HCT116 (cell line): Measurements from ENCODE around the gene TMPRSS9. TPM values are rescaled to one million over a fixed set of nuclear protein-coding genes. Genes with fewer than 3 reads are reported as not detected.

Source experiments
- CTCF ChIP-seq, 3 experiments: fragments of 200-600 bp in 1 of 3; sonication (generic) in 1 of 3; IDR thresholded peaks in 2 of 3; conservative IDR thresholded peaks in 1 of 3; 2 replicates each; pipeline ENCODE4 v1.5.1; 2012 to 2017; ENCODE audit warnings: low read depth in 2 of 3, low read length in 2 of 3, antibody characterized with exemption in 1 of 3, borderline replicate concordance in 1 of 3, control low read depth in 1 of 3, mild to moderate bottlenecking in 1 of 3, mixed read lengths in 1 of 3, mixed run types in 1 of 3, moderate library complexity in 1 of 3; ENCODE audit not compliant: insufficient read depth in 1 of 3
- microRNA-seq: library from miRNA; unstranded; fragments of <30 nt; microRNA quantifications from one replicate; pipeline ENCODE4, GENCODE V29; 2016; ENCODE audit warnings: borderline number of aligned reads
- total RNA-seq: library from RNA; stranded (reverse); gene quantifications from one replicate; pipeline ENCODE4 v1.2.1, GENCODE V29; 2021; ENCODE audit not compliant: unreplicated experiment

TMPRSS9 gene
- total RNA-seq, 1 experiment from 2014 or later, result not detected

GRCh38 chr19:2475018-2475701 lies 115.1 kb downstream of the TMPRSS9 start (continued):
- TF ChIP-seq CTCF (IDR thresholded peaks at IDR 0.05 in 2 of 3, conservative IDR thresholded peaks at IDR 0.05 in 1 of 3; ENCODE audit: borderline replicate concordance in 1 of 3, insufficient read depth in 1 of 3, low read depth in 2 of 3, low read length in 2 of 3), result no peak

Small RNA genes lying within 50 kb of the gene (microRNA-seq; reads per million reads assigned to microRNA genes)
- 2.0 reads per million for gene MIR7108

Other genes starting within 250 kb of the TMPRSS9 start
- gene AP3D1, start 208.7 kb upstream of the TMPRSS9 start, total RNA-seq, result 137 TPM
- 48.9 TPM for gene DOT1L, start 196.3 kb upstream of the TMPRSS9 start, total RNA-seq
- gene PLEKHJ1, start 123.9 kb upstream of the TMPRSS9 start, total RNA-seq, result 88.2 TPM
- gene SF3A2, start 123.4 kb upstream of the TMPRSS9 start, total RNA-seq, result 166 TPM
- gene AMH, start 110.9 kb upstream of the TMPRSS9 start, total RNA-seq, result 42.8 TPM
- gene JSRP1, start 103.8 kb upstream of the TMPRSS9 start, total RNA-seq, result 0.30 TPM
- gene PEAK3, start 78.1 kb upstream of the TMPRSS9 start, total RNA-seq, result not detected
- gene LINGO3, start 52.1 kb upstream of the TMPRSS9 start, total RNA-seq, result not detected
- gene LSM7, start 31.7 kb upstream of the TMPRSS9 start, total RNA-seq, result 190 TPM
- gene SPPL2B, start 31.6 kb upstream of the TMPRSS9 start, total RNA-seq, result 83.1 TPM
- 151 TPM for gene TIMM13, start 67.3 kb downstream of the TMPRSS9 start, total RNA-seq
- 228 TPM for gene LMNB2, start 96.7 kb downstream of the TMPRSS9 start, total RNA-seq
- gene GADD45B, start 115.9 kb downstream of the TMPRSS9 start, total RNA-seq, result 37.9 TPM